ENCODE results near the gene LGI4. TPM values are rescaled to one million over a fixed set of nuclear protein-coding genes. Genes with fewer than 3 reads are reported as not detected.
A peak's percentile ranks its signal among the peaks of the same experiment; 100 is the strongest.

Gene LGI4
- total and polyA plus RNA-seq, 7 donors, result 4.2 to 47.1 (median 31.6) TPM

- Histone ChIP-seq H3K4me3 (peak overlapping the region in 1 of 4 donors; percentile 30), H3K9me3 (no peaks in the 10 kb centered on the region), H3K4me1 (peaks cover 0 to 14% (median 9%) of the 10 kb centered on the region in 4 donors), H3K27ac (peak overlapping the region in 3 of 4 donors; percentile 46 to 67 (median 65)), H3K27me3 (peaks cover 0 to 5% (median 0%) of the 10 kb centered on the region in 3 donors), H3K36me3 (no peaks in the 10 kb centered on the region)
- intact Hi-C loops (cut with DNase I), result no loop called here
- TF ChIP-seq CTCF (IDR thresholded peaks at IDR 0.05) (no peak), POLR2AphosphoS5 (IDR thresholded peaks at IDR 0.05) (no peak), EP300 (IDR thresholded peaks at IDR 0.05) (no peak), POLR2A (IDR thresholded peaks at IDR 0.05) (no peak)
- no peak for DNase-seq
- 18 to 68% methylated on average over 11 of the region's 11 CpGs for WGBS, 2 donors
Observed at GRCh38 chr19:35117799-35118198, 17.1 kb downstream of the LGI4 start.

- WGBS, 2 donors, result 12 to 47% methylated on average over 8 of the region's 8 CpGs
- peak overlapping the region in 3 of 4 donors; percentile 27 to 31 (median 30) for H3K4me3 ChIP-seq
Observed at GRCh38 chr19:35117116-35117515, 17.7 kb downstream of the LGI4 start.

DNA sequence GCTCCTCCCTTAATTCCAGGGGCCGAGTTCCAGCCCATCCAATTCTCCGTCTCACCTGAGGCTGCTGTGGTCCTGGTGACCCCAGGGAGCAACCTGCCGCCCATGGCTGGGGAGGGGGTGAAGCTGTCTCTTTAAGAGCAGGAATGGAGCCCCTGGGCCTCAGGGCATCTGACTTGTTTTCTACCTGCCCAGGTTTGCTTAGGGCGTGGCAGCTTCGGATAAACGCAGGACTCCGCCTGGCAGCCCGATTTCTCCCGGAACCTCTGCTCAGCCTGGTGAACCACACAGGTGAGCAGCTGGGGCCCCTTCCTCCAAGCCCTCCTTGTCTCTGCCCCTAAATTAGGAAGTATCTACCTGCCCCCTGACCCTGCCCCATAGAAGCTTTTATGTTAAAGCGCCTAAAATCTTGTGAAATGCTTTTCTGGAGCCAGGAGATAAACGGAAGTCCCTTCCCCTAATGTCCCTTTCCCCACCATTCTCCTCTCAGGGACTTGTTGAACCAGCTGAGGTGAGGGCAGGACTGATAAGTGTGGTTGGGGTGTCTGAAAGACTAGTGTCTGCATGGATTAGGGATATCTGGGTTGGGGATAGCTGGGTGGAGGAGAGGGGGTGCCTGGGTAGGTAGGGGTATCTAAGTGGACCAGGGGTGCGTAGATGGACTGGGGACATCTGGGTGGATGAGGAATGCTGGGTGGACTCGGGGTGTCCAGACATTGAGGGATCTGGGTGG, 18.6 kb downstream of the LGI4 start:
- Histone ChIP-seq H3K9me3 (no peaks in the 10 kb centered on the region), H3K27me3 (peaks cover 0 to 5% (median 0%) of the 10 kb centered on the region in 3 donors), H3K27ac (peak overlapping the region; percentile 55 to 67 (median 61)), H3K36me3 (no peaks in the 10 kb centered on the region), H3K4me1 (peaks cover 0 to 10% (median 9%) of the 10 kb centered on the region in 4 donors), H3K4me3 (peak overlapping the region in 3 of 4 donors; percentile 27 to 31 (median 30))
- 13 to 68% methylated on average over 13 of the region's 13 CpGs for WGBS, 2 donors
- no peak for DNase-seq
- intact Hi-C loops (cut with DNase I), result no loop called here
- TF ChIP-seq POLR2A (IDR thresholded peaks at IDR 0.05) (peak in 1 of 2 donors; percentile 35), POLR2AphosphoS5 (IDR thresholded peaks at IDR 0.05) (no peak)

More at GRCh38 chr19:35117116-35117515, 17.7 kb downstream of the LGI4 start:
- no peaks in the 10 kb centered on the region for H3K9me3 ChIP-seq
- H3K36me3 ChIP-seq, result no peaks in the 10 kb centered on the region
- no peak for DNase-seq
- peak overlapping the region in 3 of 4 donors; percentile 55 to 67 (median 65) for H3K27ac ChIP-seq
- peaks cover 0 to 5% (median 0%) of the 10 kb centered on the region in 3 donors for H3K27me3 ChIP-seq
- H3K4me1 ChIP-seq, result peaks cover 0 to 10% (median 9%) of the 10 kb centered on the region in 4 donors
- intact Hi-C loops (cut with DNase I), result no loop called here
- TF ChIP-seq EP300 (IDR thresholded peaks at IDR 0.05) (no peak), POLR2AphosphoS5 (IDR thresholded peaks at IDR 0.05) (peak in 1 of 4 donors; percentile 38)

- peak; percentile 88 for DNase-seq
- 15 to 64% methylated on average over 14 of the region's 14 CpGs for WGBS, 2 donors
- Histone ChIP-seq H3K4me3 (peak within 1 kb of the TSS in 3 of 4 donors; percentile 30 to 38 (median 31)), H3K27me3 (peaks cover 0 to 5% (median 0%) of the 10 kb centered on the region in 3 donors), H3K9me3 (no peaks in the 10 kb centered on the region), H3K4me1 (peaks cover 0 to 10% (median 9%) of the 10 kb centered on the region in 4 donors), H3K27ac (peak within 1 kb of the TSS; percentile 55 to 67 (median 61)), H3K36me3 (no peaks in the 10 kb centered on the region)
- intact Hi-C loops (cut with DNase I), result loop anchor here (2.0 kb wide), 1 partner anchor 19 kb away; the partner anchor contains the start of gene LGI4
- TF ChIP-seq POLR2AphosphoS5 (IDR thresholded peaks at IDR 0.05) (peak in 3 of 4 donors; percentile 7 to 71 (median 70)), EP300 (IDR thresholded peaks at IDR 0.05) (no peak), POLR2A (IDR thresholded peaks at IDR 0.05) (peak; percentile 13 to 70), CTCF (IDR thresholded peaks at IDR 0.05) (no peak)
Observed at GRCh38 chr19:35115177-35115951, 19.5 kb downstream of the LGI4 start, which contains the start of gene FXYD3. Gene FXYD3 (plus strand): TSS chr19:35115823. CDS start chr19:35119377, 3,554 bp downstream.

- WGBS, 2 donors, result 3 to 10% methylated on average over 23 of the region's 23 CpGs
- peaks cover 0 to 10% (median 9%) of the 10 kb centered on the region in 4 donors for H3K4me1 ChIP-seq
- H3K27ac ChIP-seq, result peak overlapping the region; percentile 10 to 67 (median 54)
- H3K4me3 ChIP-seq, result peak overlapping the region in 3 of 4 donors; percentile 19 to 38 (median 30)
- peak; percentile 86 for DNase-seq
- H3K27me3 ChIP-seq, result peaks cover 0 to 5% (median 0%) of the 10 kb centered on the region in 3 donors
- H3K36me3 ChIP-seq, result no peaks in the 10 kb centered on the region
- TF ChIP-seq CTCF (IDR thresholded peaks at IDR 0.05) (peak; percentile 86 to 96 (median 94)), EP300 (IDR thresholded peaks at IDR 0.05) (no peak), POLR2AphosphoS5 (IDR thresholded peaks at IDR 0.05) (peak in 2 of 4 donors; percentile 16 to 36), POLR2A (IDR thresholded peaks at IDR 0.05) (peak in 1 of 2 donors; percentile 56)
- intact Hi-C loops (cut with DNase I), result loop anchor here (2.0 kb wide), 1 partner anchor 20 kb away; the partner anchor contains the start of gene LGI4
- H3K9me3 ChIP-seq, result no peaks in the 10 kb centered on the region
Observed at GRCh38 chr19:35114353-35115176, 20.3 kb downstream of the LGI4 start.

Data from sigmoid colon (tissue), 7 donors.